Neutrophil (primary cell): ENCODE results near the gene NDC1.

Source experiments
- H3K27ac ChIP-seq: fragments of 200-600 bp; sonication (generic); 2 replicates; pipeline ENCODE4 v1.5.1; 2016; ENCODE audit warnings: mild to moderate bottlenecking, moderate library complexity
- H3K27me3 ChIP-seq: fragments of 200-600 bp; sonication (generic); 2 replicates; pipeline ENCODE4 v1.6.0; 2016; ENCODE audit warnings: mild to moderate bottlenecking
- H3K36me3 ChIP-seq: fragments of 200-600 bp; sonication (generic); 2 replicates; pipeline ENCODE4 v1.5.1; 2017
- H3K4me1 ChIP-seq, 2 experiments: fragments of 200-600 bp in 1 of 2; sonication (generic) in 1 of 2; 1 replicate in 1 of 2; 2 replicates in 1 of 2; pipeline versions ENCODE4 v1.5.1 to v1.6.1; 2013 to 2016; ENCODE audit warnings: low read depth in 1 of 2, low read length in 1 of 2, mild to moderate bottlenecking in 1 of 2, moderate library complexity in 1 of 2; ENCODE audit not compliant: control insufficient read depth in 1 of 2, insufficient read depth in 1 of 2
- H3K4me3 ChIP-seq, 2 experiments: fragments of 200-600 bp in 1 of 2; sonication (generic) in 1 of 2; 1 replicate in 1 of 2; 2 replicates in 1 of 2; pipeline ENCODE4 v1.5.1; 2013 to 2016; ENCODE audit warnings: low read depth in 1 of 2, low read length in 1 of 2, mild to moderate bottlenecking in 1 of 2, moderate library complexity in 1 of 2
- H3K9me3 ChIP-seq: fragments of 200-600 bp; sonication (generic); 2 replicates; pipeline ENCODE4 v1.5.1; 2016
- TF ChIP-seq, protein P1 (sequence below): fragments of 200-600 bp; sonication (generic); IDR thresholded peaks from 2 replicates; pipeline ENCODE4 v1.5.1; 2016; ENCODE audit warnings: antibody characterized with exemption

The NDC1 gene

DNA sequence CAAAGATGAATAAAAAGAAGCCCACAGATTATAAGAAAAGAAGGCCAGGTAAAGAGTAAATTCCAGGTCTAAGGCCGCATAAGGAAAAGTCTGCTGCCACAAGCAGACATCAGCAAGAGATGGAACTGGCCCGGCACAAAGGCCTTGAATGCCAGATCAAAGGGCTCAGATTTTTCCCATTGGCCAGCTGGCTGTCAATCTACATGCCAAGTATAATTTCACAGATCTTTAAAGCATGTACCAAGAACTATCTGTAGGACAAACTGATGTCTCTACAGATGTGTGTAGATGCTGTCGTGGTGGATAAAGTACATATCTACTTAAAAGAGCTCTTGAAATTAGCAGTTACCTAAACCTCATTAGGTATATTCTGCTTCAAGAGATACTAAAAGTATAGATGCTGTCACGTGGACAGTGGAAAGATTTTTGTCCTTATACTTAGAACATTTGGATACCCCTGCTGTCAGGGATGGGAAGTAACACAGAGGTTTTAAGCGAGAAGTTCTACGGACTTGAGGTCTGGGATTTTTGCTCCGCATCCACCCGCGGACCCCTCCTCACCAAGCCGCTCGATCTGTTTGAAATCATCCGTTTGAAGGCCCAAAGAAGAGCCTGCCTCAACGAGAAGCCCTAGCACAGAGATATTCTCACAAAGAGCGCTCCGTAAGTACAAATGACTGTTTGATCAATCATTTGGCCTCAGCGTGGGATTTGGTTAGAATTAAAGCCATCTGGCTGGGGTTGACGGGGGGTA is 109.2 kb downstream of the NDC1 start:
- no peak overlapping the region for H3K4me3 ChIP-seq
- no peaks in the 10 kb centered on the region for H3K9me3 ChIP-seq
- TF ChIP-seq, protein P1, sequence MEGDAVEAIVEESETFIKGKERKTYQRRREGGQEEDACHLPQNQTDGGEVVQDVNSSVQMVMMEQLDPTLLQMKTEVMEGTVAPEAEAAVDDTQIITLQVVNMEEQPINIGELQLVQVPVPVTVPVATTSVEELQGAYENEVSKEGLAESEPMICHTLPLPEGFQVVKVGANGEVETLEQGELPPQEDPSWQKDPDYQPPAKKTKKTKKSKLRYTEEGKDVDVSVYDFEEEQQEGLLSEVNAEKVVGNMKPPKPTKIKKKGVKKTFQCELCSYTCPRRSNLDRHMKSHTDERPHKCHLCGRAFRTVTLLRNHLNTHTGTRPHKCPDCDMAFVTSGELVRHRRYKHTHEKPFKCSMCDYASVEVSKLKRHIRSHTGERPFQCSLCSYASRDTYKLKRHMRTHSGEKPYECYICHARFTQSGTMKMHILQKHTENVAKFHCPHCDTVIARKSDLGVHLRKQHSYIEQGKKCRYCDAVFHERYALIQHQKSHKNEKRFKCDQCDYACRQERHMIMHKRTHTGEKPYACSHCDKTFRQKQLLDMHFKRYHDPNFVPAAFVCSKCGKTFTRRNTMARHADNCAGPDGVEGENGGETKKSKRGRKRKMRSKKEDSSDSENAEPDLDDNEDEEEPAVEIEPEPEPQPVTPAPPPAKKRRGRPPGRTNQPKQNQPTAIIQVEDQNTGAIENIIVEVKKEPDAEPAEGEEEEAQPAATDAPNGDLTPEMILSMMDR = no peak
- H3K27me3 ChIP-seq = peaks cover 45% of the 10 kb centered on the region
- H3K4me1 ChIP-seq = no peaks in the 10 kb centered on the region
- H3K27ac ChIP-seq = no peak overlapping the region
- no peaks in the 10 kb centered on the region for H3K36me3 ChIP-seq

DNA sequence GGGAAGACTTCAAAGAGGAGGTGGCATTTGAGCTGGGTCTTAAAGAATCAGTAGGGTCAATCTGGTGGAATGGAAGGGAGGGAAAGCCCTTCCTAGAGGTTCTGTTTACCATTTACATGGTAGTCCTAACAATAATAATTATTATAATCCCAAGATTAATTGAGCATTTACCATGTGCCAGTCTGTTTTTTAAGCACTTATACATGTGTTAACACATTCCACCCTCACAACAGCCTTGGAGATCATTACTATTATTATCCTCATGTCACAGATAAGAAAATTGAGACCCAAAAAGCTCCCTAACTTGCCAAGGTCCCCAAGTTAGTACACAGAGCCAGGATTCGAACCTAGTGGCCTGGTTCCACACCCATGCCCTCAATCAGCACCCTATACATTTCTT is 109.9 kb downstream of the NDC1 start:
- TF ChIP-seq, protein P1 = no peak
- no peak overlapping the region for H3K4me3 ChIP-seq

DNA sequence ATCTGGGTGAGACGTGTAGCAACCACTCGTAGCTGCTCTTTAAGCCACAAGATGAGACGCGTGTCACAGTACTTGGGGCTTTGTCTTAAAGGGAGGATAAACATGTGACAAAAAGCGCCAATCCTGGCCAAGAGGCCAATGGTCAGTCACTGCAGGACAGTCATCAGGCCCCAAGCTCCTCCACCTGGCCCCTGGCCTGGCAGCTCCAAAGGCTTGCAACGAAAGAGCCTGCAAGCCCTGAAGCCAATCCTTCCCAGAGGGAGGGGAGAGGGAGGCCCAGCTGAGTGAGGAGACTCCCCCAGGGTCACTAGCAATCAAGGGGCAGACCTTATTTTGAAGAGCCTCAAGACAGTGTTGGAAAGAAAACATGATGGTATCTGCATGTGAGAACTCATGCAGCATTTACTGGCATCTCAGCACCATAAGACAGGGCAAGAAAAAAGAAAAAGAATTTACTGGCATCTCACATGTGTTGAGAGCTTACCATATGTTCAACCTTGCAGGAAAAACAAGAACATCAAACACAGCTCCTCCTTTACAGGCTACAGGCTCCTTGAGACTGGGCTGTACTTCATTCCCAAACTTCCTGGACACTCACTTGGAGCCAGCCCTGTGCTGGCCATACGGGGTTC is 110.5 kb downstream of the NDC1 start:
- H3K9me3 ChIP-seq = no peaks in the 10 kb centered on the region
- no peaks in the 10 kb centered on the region for H3K36me3 ChIP-seq
- H3K4me1 ChIP-seq = no peaks in the 10 kb centered on the region
- no peak overlapping the region for H3K4me3 ChIP-seq
- TF ChIP-seq, protein P1 = no peak
- H3K27ac ChIP-seq = no peak overlapping the region
- H3K27me3 ChIP-seq = peaks cover 36% of the 10 kb centered on the region

More for the DNA sequence above, 109.9 kb downstream of the NDC1 start:
- H3K36me3 ChIP-seq = no peaks in the 10 kb centered on the region
- H3K27ac ChIP-seq = no peak overlapping the region
- H3K4me1 ChIP-seq = no peaks in the 10 kb centered on the region
- H3K9me3 ChIP-seq = no peaks in the 10 kb centered on the region
- H3K27me3 ChIP-seq = peaks cover 40% of the 10 kb centered on the region

DNA sequence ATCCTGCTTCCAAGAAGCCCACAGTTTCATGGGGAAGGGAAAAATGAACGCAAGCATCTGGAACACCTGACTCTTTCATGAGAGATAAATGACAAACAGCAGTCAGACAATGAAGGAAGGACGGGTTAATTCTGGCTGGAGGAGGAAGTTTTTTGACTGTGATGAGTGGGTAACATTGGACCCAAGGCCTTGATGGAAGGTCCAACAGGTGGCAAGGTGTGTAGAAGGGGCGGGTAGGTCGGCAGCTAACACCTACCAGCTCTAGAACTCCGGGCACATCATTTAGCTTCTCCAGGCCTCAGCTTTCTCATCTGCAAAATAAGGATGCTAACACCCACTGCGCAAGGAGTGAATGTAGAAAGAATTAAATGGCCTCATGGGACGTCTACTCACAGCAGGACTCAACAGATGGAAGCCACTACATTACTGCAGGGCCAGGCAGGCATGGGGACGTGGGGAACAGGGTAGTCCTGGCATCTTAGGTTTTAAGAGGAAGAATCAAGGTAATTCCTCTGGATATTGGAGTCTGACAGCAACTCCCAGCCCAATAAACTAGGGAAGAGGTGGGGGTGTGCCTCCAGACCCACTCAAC is 112.0 kb downstream of the NDC1 start:
- TF ChIP-seq, protein P1 = no peak
- Histone ChIP-seq H3K9me3 (no peaks in the 10 kb centered on the region), H3K27me3 (peaks cover 21% of the 10 kb centered on the region), H3K4me1 (no peaks in the 10 kb centered on the region), H3K4me3 (no peak overlapping the region), H3K27ac (no peak overlapping the region), H3K36me3 (no peaks in the 10 kb centered on the region)

DNA sequence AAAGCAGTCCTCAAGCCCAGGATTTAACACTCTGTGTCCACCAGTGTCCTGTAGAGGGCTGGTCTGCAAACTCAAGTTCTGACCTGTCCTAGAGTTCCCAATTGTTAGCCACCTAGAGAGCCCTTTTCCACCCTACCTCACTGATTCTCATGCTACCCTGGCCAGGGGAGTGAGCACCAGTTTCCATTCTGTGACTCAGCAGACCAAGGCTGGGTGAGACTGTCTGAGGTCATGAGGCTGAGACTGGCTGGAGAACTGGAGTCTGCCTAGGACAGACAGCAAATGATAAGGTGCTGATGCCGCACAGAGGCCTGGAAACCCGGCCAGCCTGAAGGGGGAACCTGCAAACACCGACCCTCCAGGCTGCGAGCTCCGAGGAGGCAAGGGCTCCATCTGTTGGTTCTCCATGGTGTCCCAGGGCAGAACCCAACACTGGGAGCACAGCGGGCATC is 112.8 kb downstream of the NDC1 start:
- Histone ChIP-seq H3K36me3 (no peaks in the 10 kb centered on the region), H3K27ac (no peak overlapping the region), H3K9me3 (no peaks in the 10 kb centered on the region), H3K27me3 (peaks cover 13% of the 10 kb centered on the region), H3K4me1 (no peaks in the 10 kb centered on the region), H3K4me3 (no peak overlapping the region)
- TF ChIP-seq, protein P1 = no peak
